ENCODE results near the gene CSPG5.

The CSPG5 gene, protein sequence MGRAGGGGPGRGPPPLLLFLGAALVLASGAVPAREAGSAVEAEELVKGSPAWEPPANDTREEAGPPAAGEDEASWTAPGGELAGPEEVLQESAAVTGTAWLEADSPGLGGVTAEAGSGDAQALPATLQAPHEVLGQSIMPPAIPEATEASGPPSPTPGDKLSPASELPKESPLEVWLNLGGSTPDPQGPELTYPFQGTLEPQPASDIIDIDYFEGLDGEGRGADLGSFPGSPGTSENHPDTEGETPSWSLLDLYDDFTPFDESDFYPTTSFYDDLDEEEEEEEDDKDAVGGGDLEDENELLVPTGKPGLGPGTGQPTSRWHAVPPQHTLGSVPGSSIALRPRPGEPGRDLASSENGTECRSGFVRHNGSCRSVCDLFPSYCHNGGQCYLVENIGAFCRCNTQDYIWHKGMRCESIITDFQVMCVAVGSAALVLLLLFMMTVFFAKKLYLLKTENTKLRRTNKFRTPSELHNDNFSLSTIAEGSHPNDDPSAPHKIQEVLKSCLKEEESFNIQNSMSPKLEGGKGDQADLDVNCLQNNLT

DNA sequence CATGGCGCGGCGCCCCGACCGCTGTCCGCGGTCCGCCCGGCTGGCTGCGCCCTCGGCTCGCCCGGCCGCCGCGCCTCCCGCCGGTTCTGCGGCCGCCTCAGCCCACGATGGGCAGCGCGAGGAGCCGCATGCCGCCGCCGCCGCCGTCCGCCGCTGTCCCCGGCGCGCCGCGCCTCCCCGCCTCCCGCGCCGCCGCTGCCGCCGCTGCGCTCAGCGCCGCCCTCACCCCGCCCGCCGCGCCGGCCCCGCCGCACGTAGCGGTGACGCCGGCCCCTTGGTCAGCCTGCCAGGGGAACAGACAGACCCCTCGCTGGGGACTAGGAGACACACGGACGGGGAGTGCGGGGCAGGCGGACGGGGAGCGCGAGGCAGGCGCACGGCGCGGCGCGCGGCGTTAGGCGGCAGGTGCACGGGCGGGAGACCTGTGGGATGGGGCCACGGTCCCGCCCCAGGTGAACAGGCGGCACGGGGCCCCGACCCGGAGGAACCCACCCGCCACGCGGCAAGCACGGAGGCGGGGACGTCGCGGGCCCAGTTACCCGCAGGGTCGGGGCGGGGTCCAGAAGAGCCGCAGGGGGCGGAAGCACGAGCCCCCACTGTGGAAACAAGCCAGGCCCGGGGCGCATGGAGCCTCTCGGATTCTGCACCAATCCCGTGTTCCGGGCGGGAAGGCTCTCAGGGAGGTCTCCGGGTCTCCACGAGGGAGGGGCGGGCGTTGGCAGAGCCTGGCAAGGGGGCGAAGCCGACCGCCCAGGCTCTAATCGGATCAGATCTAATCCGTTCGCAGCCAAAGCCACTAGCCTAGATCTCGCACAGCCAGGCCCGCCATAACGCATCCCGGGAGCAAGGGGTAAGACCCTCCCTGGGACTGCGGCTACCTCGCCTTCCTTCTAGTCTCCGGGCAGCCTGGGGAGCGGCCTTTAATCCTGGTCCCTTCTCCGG lies at the start of gene CSPG5:
CSPG5 (minus strand) TSS at position 175 of the 942 bp plus-strand sequence; CDS start at position 3, 172 bp downstream.
- Mint-ChIP-seq H3K36me3 (ENCODE audit: low read depth) (no peaks in the 10 kb centered on the region), H3K27ac (no peak within 1 kb of the TSS), H3K4me1 (ENCODE audit: low read depth) (peaks cover 22% of the 10 kb centered on the region), H3K27me3 (peaks cover 80% of the 10 kb centered on the region), H3K9me3 (no peaks in the 10 kb centered on the region), H3K4me3 (peak within 1 kb of the TSS; percentile 72)
- intact Hi-C loops (cut with micrococcal nuclease) = no loop called here

DNA sequence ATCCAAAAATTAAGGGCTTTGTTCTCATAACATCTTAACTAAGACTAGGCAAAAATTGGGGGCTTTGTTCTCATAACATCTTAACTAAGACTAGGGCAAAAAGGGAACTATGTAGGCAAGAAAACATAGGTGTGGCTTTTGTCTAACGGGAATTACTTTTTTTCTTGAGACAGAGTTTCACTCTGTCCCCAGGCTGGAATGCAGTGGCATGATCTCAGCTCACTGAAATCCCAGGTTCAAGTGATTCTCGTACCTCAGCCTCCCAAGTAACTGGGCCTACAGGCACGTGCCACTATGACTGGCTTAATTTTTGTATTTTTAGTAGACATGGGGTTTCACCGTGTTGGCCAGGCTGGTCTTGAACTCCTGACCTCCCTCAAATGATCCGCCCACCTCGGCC lies 49.8 kb upstream of the CSPG5 start:
- peaks cover 91% of the 10 kb centered on the region for H3K36me3 Mint-ChIP-seq (ENCODE audit: low read depth)
- no peak overlapping the region for H3K4me3 Mint-ChIP-seq
- no peaks in the 10 kb centered on the region for H3K27me3 Mint-ChIP-seq
- no peaks in the 10 kb centered on the region for H3K9me3 Mint-ChIP-seq
- H3K4me1 Mint-ChIP-seq (ENCODE audit: low read depth) = no peaks in the 10 kb centered on the region
- intact Hi-C loops (cut with micrococcal nuclease) = no loop called here
- no peak overlapping the region for H3K27ac Mint-ChIP-seq

DNA sequence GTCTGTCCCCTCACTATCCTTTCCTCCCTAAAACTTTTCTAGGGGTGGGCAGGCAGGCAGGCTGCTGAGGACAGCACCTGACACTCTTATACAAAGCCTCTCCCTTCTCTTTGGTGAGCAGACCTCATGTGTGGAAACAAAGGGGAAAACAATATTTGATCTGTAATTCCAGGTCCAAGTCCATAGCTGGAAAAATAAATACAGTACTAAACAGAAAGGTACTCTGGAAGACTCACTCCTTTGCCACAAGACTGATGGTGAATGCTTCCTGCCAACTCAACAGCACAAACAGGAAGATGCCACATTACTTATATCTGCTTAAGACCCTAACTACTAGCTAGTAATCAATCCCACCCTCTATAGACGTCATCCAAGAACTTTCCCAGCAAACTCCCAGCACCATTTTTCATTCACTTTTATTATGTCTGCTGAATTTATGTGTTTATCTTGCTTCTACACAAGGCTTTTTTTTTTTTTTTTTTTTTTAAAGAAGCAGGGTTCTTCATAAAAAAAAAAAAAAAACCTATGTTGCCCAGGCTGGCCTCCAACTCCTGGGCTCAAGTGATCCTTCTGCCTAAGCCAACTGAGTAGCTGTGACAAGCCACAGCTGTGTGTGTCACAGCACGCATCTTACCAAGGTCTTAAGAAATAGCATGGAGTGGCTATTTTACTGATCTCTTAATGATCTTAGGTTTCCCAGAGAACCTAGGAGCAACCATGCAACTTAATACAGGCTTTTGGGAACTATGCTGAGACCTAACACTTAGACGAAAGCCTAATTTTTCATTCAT lies 44.2 kb upstream of the CSPG5 start:
- Mint-ChIP-seq H3K9me3 (no peaks in the 10 kb centered on the region), H3K4me3 (no peak overlapping the region), H3K4me1 (ENCODE audit: low read depth) (no peaks in the 10 kb centered on the region), H3K27me3 (no peaks in the 10 kb centered on the region), H3K36me3 (ENCODE audit: low read depth) (peaks cover 91% of the 10 kb centered on the region), H3K27ac (no peak overlapping the region)
- intact Hi-C loops (cut with micrococcal nuclease) = no loop called here

DNA sequence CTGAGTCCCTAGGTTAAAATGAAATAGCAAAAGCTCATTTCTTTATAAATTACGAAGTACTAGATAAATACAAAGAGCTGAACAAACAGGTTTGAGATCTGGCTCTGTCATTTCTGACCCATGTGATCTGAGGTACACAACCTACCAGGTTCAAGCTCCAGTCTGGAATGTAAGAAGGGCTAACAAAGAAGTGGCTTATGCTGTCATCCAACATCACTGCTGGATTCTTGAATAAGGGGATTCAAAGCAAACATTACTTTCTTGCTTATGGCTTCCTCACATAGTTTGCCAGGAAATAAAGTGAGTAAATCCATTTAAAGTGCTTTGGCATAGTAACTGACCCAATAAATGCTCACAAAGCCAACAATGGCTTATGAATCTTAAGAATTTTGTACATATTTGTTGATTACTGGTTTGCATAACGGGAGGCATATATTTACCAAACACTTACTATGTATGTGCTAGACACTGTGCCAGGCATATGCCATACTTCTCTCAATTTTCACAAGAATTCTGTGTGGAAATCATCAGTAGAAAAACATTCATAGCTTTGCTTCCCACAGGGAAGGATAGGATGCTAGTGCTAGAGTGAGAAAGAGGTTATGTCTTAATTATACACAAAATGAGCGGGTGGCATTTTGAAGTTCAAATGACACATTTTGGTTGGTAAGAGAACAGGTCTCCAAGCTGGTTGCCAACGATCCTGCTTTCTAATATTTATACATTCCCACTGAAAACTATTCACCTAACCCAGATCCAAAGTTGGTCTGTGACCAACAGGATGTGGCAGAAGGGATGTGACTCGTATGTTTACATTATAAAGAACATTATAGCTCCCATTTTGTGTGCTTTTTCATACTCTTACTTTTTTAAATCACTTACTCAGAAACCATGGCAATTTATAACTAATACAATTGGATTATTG lies 38.7 kb upstream of the CSPG5 start:
- no peak overlapping the region for H3K27ac Mint-ChIP-seq
- no peak overlapping the region for H3K4me3 Mint-ChIP-seq
- H3K27me3 Mint-ChIP-seq = no peaks in the 10 kb centered on the region
- H3K9me3 Mint-ChIP-seq = no peaks in the 10 kb centered on the region
- H3K4me1 Mint-ChIP-seq (ENCODE audit: low read depth) = no peaks in the 10 kb centered on the region
- H3K36me3 Mint-ChIP-seq (ENCODE audit: low read depth) = peaks cover 55% of the 10 kb centered on the region
- intact Hi-C loops (cut with micrococcal nuclease) = no loop called here

DNA sequence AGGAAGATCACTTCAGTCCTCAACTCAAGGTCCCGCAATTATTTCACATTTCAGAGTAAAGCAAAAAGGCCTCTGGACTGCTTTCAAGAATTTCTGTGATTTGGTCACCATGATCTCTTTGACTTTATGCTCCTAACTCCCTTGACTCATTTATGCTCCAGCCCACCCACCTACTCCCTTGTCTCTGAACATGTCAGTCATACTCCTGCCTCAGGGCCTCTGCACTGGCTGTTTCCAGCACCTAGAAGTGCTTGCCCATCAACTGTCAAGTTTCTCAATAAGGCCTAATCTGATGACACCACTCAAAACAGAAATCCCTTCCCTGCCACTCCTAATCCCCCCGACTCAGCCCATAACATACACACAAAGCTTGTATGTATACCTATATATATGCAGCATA lies 36.1 kb upstream of the CSPG5 start:
- Mint-ChIP-seq H3K36me3 (ENCODE audit: low read depth) (peaks cover 51% of the 10 kb centered on the region), H3K27me3 (no peaks in the 10 kb centered on the region), H3K9me3 (no peaks in the 10 kb centered on the region), H3K27ac (no peak overlapping the region), H3K4me3 (no peak overlapping the region), H3K4me1 (ENCODE audit: low read depth) (no peaks in the 10 kb centered on the region)
- intact Hi-C loops (cut with micrococcal nuclease) = no loop called here

DNA sequence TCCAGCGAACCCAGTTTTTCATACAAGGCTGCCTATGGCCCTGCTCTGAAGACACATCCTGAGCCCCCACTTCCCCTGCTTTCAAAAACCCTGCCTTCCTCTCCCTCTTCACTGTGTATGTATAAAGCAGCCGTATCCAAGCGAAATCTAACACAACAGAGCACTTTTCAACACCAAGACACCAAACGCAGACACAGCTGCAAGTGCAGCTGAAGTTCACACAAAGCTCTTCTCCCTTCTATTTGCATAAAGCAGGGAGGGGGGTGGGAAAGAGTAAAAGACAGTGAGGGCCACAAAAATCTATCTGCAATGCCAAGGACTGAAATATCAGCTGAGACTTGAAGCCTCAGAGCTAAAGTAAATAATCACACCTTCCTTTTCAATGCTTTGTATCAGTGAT lies 35.1 kb upstream of the CSPG5 start:
- no peaks in the 10 kb centered on the region for H3K4me1 Mint-ChIP-seq (ENCODE audit: low read depth)
- H3K36me3 Mint-ChIP-seq (ENCODE audit: low read depth) = peaks cover 51% of the 10 kb centered on the region
- H3K4me3 Mint-ChIP-seq = no peak overlapping the region
- H3K9me3 Mint-ChIP-seq = no peaks in the 10 kb centered on the region
- no peak overlapping the region for H3K27ac Mint-ChIP-seq
- H3K27me3 Mint-ChIP-seq = no peaks in the 10 kb centered on the region
- intact Hi-C loops (cut with micrococcal nuclease) = no loop called here

DNA sequence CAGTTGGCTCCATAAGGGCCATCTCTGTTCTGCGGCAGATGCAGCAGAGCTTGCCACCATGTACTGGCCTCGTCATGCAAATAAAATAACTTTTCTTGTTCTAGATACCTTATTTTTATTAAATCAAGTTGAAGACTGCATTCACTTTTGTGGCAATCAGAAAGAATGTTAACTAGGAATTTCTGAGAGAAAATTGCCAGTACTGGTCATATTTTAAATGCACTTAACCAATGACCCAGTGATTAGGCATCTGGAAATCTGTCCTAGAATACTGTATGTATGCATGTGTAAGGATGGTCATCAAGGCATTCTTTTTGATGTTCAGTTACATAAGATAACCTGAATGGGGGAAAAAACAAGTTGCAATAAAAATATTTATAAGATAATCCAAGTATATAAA lies 34.2 kb upstream of the CSPG5 start:
- no peak overlapping the region for H3K4me3 Mint-ChIP-seq
- H3K4me1 Mint-ChIP-seq (ENCODE audit: low read depth) = no peaks in the 10 kb centered on the region
- intact Hi-C loops (cut with micrococcal nuclease) = no loop called here
- H3K27me3 Mint-ChIP-seq = no peaks in the 10 kb centered on the region
- H3K36me3 Mint-ChIP-seq (ENCODE audit: low read depth) = peaks cover 51% of the 10 kb centered on the region
- no peak overlapping the region for H3K27ac Mint-ChIP-seq
- no peaks in the 10 kb centered on the region for H3K9me3 Mint-ChIP-seq

DNA sequence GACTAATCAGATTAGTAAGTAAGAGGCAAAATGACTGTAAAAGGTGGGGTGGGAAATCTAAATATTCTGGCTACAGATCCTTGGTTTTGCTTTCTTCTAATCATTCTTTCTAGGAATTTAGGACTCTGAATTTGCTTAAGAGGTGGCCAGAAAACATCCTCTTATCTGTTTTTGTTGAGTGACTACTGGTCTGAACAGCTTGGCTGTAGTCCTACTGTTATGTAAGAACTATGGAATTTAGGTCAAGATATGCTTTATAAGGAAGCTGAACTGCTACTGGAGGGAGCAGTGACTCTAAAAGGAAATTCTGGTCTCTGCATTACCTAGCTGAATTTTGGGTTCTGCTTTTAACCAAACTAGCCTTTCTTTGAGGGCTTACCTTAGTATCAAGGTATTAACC lies 33.5 kb upstream of the CSPG5 start:
- H3K4me3 Mint-ChIP-seq = no peak overlapping the region
- peaks cover 49% of the 10 kb centered on the region for H3K36me3 Mint-ChIP-seq (ENCODE audit: low read depth)
- intact Hi-C loops (cut with micrococcal nuclease) = no loop called here
- no peak overlapping the region for H3K27ac Mint-ChIP-seq
- no peaks in the 10 kb centered on the region for H3K27me3 Mint-ChIP-seq
- no peaks in the 10 kb centered on the region for H3K4me1 Mint-ChIP-seq (ENCODE audit: low read depth)
- H3K9me3 Mint-ChIP-seq = no peaks in the 10 kb centered on the region

DNA sequence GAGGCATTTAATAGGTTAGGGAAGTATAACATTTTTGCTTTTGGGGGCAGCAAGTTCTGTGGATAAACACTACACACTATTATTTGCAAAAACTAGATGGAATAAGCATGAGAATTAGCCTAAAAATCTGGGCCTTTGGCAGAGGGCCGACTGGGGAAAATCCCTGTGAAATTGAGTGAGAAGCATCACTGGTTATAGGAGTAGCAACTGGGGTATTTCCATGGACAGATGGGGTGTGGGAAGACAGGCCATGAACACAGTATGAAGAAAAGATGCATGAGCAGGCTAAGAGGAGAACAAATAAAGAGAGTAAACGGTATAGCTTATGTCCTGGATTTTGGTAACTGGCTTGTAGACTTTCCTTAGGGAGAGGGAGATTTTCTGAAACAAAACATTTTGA lies 32.9 kb upstream of the CSPG5 start:
- no peaks in the 10 kb centered on the region for H3K4me1 Mint-ChIP-seq (ENCODE audit: low read depth)
- H3K9me3 Mint-ChIP-seq = no peaks in the 10 kb centered on the region
- no peaks in the 10 kb centered on the region for H3K27me3 Mint-ChIP-seq
- H3K36me3 Mint-ChIP-seq (ENCODE audit: low read depth) = peaks cover 52% of the 10 kb centered on the region
- no peak overlapping the region for H3K27ac Mint-ChIP-seq
- H3K4me3 Mint-ChIP-seq = no peak overlapping the region
- intact Hi-C loops (cut with micrococcal nuclease) = no loop called here

DNA sequence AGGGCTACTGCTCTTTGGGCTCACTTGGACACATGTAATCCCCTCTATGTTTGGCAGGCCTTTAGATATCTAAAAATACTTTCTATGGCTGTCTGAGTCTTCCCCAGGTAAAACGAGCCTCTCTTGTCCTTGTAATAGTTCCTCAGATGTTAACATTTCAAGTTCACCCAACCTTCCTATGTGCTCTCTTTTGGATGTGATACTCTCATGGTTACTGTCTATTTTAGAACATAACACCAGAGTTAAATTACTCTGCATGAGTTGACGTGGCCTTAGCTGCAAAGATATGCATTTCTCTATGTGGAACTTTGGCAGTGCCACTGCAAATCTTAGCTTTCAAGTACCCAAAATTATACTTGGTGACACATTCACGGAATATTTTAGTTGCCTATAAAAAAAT lies 31.9 kb upstream of the CSPG5 start:
- H3K27me3 Mint-ChIP-seq = no peaks in the 10 kb centered on the region
- no peaks in the 10 kb centered on the region for H3K4me1 Mint-ChIP-seq (ENCODE audit: low read depth)
- intact Hi-C loops (cut with micrococcal nuclease) = no loop called here
- peaks cover 61% of the 10 kb centered on the region for H3K36me3 Mint-ChIP-seq (ENCODE audit: low read depth)
- H3K4me3 Mint-ChIP-seq = no peak overlapping the region
- H3K27ac Mint-ChIP-seq = no peak overlapping the region
- no peaks in the 10 kb centered on the region for H3K9me3 Mint-ChIP-seq

DNA sequence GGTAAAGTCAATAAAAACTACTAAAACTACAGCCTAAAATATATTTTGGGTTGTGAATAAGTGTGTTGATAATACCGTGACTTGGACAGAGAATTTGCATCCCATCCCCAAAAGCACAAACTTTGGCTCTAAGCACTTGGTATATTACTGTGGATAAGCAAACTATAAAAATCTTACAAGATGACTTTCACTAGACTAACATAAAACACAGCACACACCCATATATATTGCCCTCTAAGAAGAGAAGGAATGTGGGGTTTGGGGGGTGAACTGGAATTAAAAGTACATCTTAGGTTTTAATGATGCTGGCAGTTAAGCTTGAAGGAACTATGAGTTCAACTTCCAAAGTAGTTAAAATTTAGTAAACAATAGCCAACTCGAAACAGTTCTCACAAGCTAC lies 28.7 kb upstream of the CSPG5 start:
- Mint-ChIP-seq H3K4me3 (no peak overlapping the region), H3K36me3 (ENCODE audit: low read depth) (peaks cover 92% of the 10 kb centered on the region), H3K4me1 (ENCODE audit: low read depth) (no peaks in the 10 kb centered on the region), H3K27me3 (no peaks in the 10 kb centered on the region), H3K9me3 (no peaks in the 10 kb centered on the region), H3K27ac (no peak overlapping the region)
- intact Hi-C loops (cut with micrococcal nuclease) = no loop called here

DNA sequence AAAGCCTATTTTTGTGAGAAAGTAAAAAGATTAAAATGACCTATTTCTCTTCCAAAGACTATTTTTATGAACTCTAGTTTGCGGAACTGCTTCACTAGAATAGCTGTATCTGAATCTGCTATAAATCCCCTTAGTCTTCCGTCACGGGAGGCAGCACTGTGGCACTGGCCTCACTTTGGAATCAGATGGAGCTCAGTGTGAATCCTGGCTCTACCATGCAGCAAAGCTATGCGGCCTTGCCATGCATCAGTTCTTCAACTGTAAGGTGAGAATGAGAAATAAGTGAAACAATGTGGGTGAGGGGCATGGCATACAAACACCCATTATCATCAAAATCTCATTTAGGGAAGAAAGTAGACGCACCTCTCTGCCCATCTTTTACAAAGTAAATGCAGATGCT lies 27.5 kb upstream of the CSPG5 start:
- Mint-ChIP-seq H3K27ac (no peak overlapping the region), H3K4me1 (ENCODE audit: low read depth) (no peaks in the 10 kb centered on the region), H3K9me3 (no peaks in the 10 kb centered on the region), H3K36me3 (ENCODE audit: low read depth) (peaks cover 91% of the 10 kb centered on the region), H3K4me3 (no peak overlapping the region), H3K27me3 (no peaks in the 10 kb centered on the region)
- intact Hi-C loops (cut with micrococcal nuclease) = no loop called here

DNA sequence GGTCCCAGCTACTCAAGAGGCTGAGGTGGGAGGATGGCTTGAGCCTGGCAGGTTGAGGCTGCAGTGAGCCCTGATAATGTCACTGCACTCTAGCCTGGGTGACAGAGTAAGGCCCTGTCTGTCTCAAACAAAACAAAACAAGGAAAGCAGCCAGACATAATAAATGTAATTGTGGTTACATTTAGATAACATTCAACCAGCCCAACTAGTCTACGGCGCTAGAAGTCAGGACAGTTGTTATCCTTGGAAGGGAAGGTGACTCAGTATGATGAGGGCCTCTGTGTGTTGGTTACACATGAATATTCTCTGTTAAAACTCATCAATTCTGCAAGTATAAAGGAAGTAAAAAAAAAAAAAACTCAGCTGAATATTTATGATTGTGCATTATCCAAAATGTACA lies 27.0 kb upstream of the CSPG5 start:
- Mint-ChIP-seq H3K9me3 (no peaks in the 10 kb centered on the region), H3K36me3 (ENCODE audit: low read depth) (peaks cover 94% of the 10 kb centered on the region)

More for the DNA sequence above, 27.0 kb upstream of the CSPG5 start:
- Mint-ChIP-seq H3K4me1 (ENCODE audit: low read depth) (no peaks in the 10 kb centered on the region), H3K27me3 (no peaks in the 10 kb centered on the region), H3K27ac (no peak overlapping the region), H3K4me3 (no peak overlapping the region)
- intact Hi-C loops (cut with micrococcal nuclease) = no loop called here

Measured in dendritic cell treated with granulocyte-macrophage colony-stimulating factor and Interleukin-4, amounts not matched to agents 40 ng/mL and 50 ng/mL, for 4 days (primary cell).